ENCODE data around the gene PIGK. TPM values are rescaled to one million over a fixed set of nuclear protein-coding genes. Genes with fewer than 3 reads are reported as not detected.

PIGK gene
- total and polyA plus RNA-seq, 2 donors (not counting 1 experiment from before 2014, with no cell fraction given) = 3.1 to 14.9 TPM

DNA sequence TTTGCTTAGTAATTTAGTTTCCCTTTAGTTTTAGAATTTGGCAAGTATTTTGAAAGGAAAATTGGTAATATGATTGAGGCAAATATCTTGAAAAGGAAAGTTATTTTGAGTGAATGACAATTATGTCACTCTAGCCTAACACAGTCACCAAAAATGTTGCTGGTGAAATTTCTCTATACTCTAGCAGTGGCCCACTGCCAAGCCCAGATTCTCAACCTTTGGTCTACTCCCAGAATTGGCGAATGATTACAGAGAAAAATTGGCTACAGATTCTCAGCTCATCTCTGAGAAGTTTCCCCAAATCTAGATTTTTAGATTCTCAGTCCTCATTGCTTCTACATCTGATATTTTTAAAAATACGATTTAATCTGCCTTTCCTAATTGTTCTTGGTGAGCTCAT lies 84.9 kb downstream of the PIGK start:
- no peak overlapping the region for H2AFZ ChIP-seq (ENCODE audit: insufficient read depth, low read depth, low read length, poor library complexity, severe bottlenecking)
- WGBS (ENCODE audit: insufficient coverage) = 100% methylated on average over 2 of the region's 2 CpGs
- no peak for ATAC-seq (ENCODE audit: low read depth)

GRCh38 chr1:77133731-77134358 lies 85.4 kb downstream of the PIGK start:
- Histone ChIP-seq H3K27ac (ENCODE audit: low read length in 2 of 2) (no peak overlapping the region), H3K4me2 (replicated peaks; ENCODE audit: low read depth, low read length, poor library complexity, severe bottlenecking) (no peak overlapping the region), H3K36me3 (replicated peaks in 1 of 2; ENCODE audit: control extremely low read depth in 1 of 2, control insufficient read depth in 1 of 2, extremely low read depth in 1 of 2, insufficient read depth in 2 of 2, low read length in 1 of 2) (no peaks in the 10 kb centered on the region), H3K9me3 (ENCODE audit: control extremely low read depth in 1 of 3, control insufficient read depth in 2 of 3, insufficient read depth in 1 of 3, low read length in 2 of 3) (no peaks in the 10 kb centered on the region), H3K27me3 (replicated peaks in 1 of 4; ENCODE audit: control extremely low read depth in 1 of 4, control insufficient read depth in 3 of 4, insufficient read depth in 4 of 4, low read length in 3 of 4) (no peaks in the 10 kb centered on the region), H3K4me3 (ENCODE audit: control extremely low read depth in 1 of 5, extremely low read depth in 1 of 5, insufficient read depth in 1 of 5, low read depth in 2 of 5, low read length in 4 of 5) (no peak overlapping the region), H2AFZ (ENCODE audit: insufficient read depth, low read depth, low read length, poor library complexity, severe bottlenecking) (no peak overlapping the region), H3K79me2 (ENCODE audit: control insufficient read depth, insufficient read depth, low read length) (no peaks in the 10 kb centered on the region), H4K20me1 (ENCODE audit: control insufficient read depth, insufficient read depth, low read length, poor library complexity, severe bottlenecking) (no peaks in the 10 kb centered on the region), H3K4me1 (ENCODE audit: control insufficient read depth in 2 of 2, insufficient read depth in 2 of 2, low read length in 2 of 2) (no peaks in the 10 kb centered on the region), H3K9ac (ENCODE audit: low read length) (no peak overlapping the region)
- WGBS (ENCODE audit: insufficient coverage) = 100% methylated on average over 1 of the region's 3 CpGs
- Mint-ChIP-seq H3K4me1 (no peaks in the 10 kb centered on the region), H3K27me3 (no peaks in the 10 kb centered on the region), H3K27ac (no peak overlapping the region), H3K4me3 (no peak overlapping the region), H3K9me3 (ENCODE audit: insufficient read depth) (no peaks in the 10 kb centered on the region)
- intact Hi-C loops (cut with micrococcal nuclease) = no loop called here
- DNase-seq (no peak), ATAC-seq (ENCODE audit: low read depth) (no peak)
- ChIA-PET CTCF (no interaction called here), POLR2A (no interaction called here)
- TF ChIP-seq EZH2 (IDR thresholded peaks at IDR 0.05; ENCODE audit: borderline replicate concordance, insufficient read depth, low read depth, low read length, poor library complexity, severe bottlenecking) (no peak), CTCF (IDR thresholded peaks at IDR 0.05) (no peak)

More for the DNA sequence above, 84.9 kb downstream of the PIGK start:
- Mint-ChIP-seq H3K9me3 (ENCODE audit: insufficient read depth) (no peaks in the 10 kb centered on the region), H3K4me1 (no peaks in the 10 kb centered on the region), H3K4me3 (no peak overlapping the region), H3K27me3 (no peaks in the 10 kb centered on the region), H3K27ac (no peak overlapping the region)
- intact Hi-C loops (cut with micrococcal nuclease) = no loop called here
- DNase-seq = no peak
- Histone ChIP-seq H4K20me1 (ENCODE audit: control insufficient read depth, insufficient read depth, low read length, poor library complexity, severe bottlenecking) (no peaks in the 10 kb centered on the region), H3K9me3 (ENCODE audit: control extremely low read depth in 1 of 3, control insufficient read depth in 2 of 3, insufficient read depth in 1 of 3, low read length in 2 of 3) (no peaks in the 10 kb centered on the region), H3K4me1 (ENCODE audit: control insufficient read depth in 2 of 2, insufficient read depth in 2 of 2, low read length in 2 of 2) (no peaks in the 10 kb centered on the region), H3K79me2 (ENCODE audit: control insufficient read depth, insufficient read depth, low read length) (no peaks in the 10 kb centered on the region), H3K9ac (ENCODE audit: low read length) (no peak overlapping the region), H3K4me2 (replicated peaks; ENCODE audit: low read depth, low read length, poor library complexity, severe bottlenecking) (no peak overlapping the region), H3K27me3 (replicated peaks in 1 of 4; ENCODE audit: control extremely low read depth in 1 of 4, control insufficient read depth in 3 of 4, insufficient read depth in 4 of 4, low read length in 3 of 4) (no peaks in the 10 kb centered on the region), H3K36me3 (replicated peaks in 1 of 2; ENCODE audit: control extremely low read depth in 1 of 2, control insufficient read depth in 1 of 2, extremely low read depth in 1 of 2, insufficient read depth in 2 of 2, low read length in 1 of 2) (no peaks in the 10 kb centered on the region), H3K27ac (ENCODE audit: low read length in 2 of 2) (no peak overlapping the region), H3K4me3 (ENCODE audit: control extremely low read depth in 1 of 5, extremely low read depth in 1 of 5, insufficient read depth in 1 of 5, low read depth in 2 of 5, low read length in 4 of 5) (no peak overlapping the region)
- ChIA-PET CTCF (no interaction called here), POLR2A (no interaction called here)
- TF ChIP-seq CTCF (IDR thresholded peaks at IDR 0.05) (no peak), EZH2 (IDR thresholded peaks at IDR 0.05; ENCODE audit: borderline replicate concordance, insufficient read depth, low read depth, low read length, poor library complexity, severe bottlenecking) (no peak)

All from B cell (primary cell).